ENCODE results near the gene RAB10. TPM values are rescaled to one million over a fixed set of nuclear protein-coding genes. Genes with fewer than 3 reads are reported as not detected.

RAB10 gene
- total and polyA plus RNA-seq, 9 of the 15 experiments (the other 6 are each of a cell fraction or from before 2014, with no cell fraction given): 25.1 to 214 (median 157) TPM

DNA sequence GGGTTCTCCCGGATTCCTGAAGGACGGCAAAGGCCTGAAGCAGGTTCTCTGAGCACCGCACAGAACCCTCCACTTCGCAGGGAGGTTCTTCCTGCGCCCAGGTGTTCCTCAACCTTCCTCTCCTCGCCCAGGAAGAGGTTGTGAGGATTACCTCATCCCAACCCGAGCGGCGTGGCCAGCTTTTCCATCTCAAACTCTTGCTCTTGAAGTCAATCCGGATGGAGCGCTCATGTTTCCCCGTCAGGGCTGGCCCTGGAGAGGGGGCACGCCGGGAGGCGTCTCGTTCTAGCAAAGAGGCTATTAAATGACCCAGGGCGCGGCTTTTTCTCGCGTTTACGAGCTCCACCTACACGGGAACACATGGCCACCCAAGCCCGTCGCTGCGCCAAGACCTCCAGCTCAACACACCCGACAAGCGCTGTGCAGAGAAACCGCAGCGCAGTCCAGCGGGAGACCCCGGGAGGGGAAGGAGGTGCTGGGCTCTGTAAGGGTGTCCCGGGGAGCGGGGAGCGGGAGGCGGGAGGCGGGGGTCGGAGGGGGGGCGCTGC is 540 bp upstream of the RAB10 start (continued):
- TF ChIP-seq RBM14 (IDR thresholded peaks at IDR 0.05; ENCODE audit: borderline replicate concordance, insufficient read depth, low read depth, low read length) (no peak), ZNF740 (CRISPR knock-in tag; IDR thresholded peaks at IDR 0.05) (peak; percentile 90), ZNF740 (tag; IDR thresholded peaks at IDR 0.05) (peak in 1 of 2 experiments; percentile 92; a peak in 2 of 4 replicates), ZNF384 (IDR thresholded peaks at IDR 0.05; ENCODE audit: low read depth, low read length) (no peak), ARNT (IDR thresholded peaks at IDR 0.05) (no peak), LCOR (CRISPR knock-in tag; IDR thresholded peaks at IDR 0.05) (no peak), DACH1 (IDR thresholded peaks at IDR 0.05; ENCODE audit: partially characterized antibody) (no peak), TAL1 (IDR thresholded peaks at IDR 0.05) (no peak), TFAM (CRISPR knock-in tag; conservative IDR thresholded peaks at IDR 0.05) (no peak), ZNF444 (CRISPR knock-in tag; IDR thresholded peaks at IDR 0.05) (no peak), BCOR (IDR thresholded peaks at IDR 0.05) (0 out of 2 replicates have a peak, but pooled peaks have one; percentile 21), ZNF583 (CRISPR knock-in tag; IDR thresholded peaks at IDR 0.05) (0 out of 2 replicates have a peak, but pooled peaks have one; percentile 9), BACH1 (tag; IDR thresholded peaks at IDR 0.05) (no peak), SMARCC2 (IDR thresholded peaks at IDR 0.05; ENCODE audit: low read depth) (no peak), ZNF507 (tag; conservative IDR thresholded peaks at IDR 0.05) (no peak), ZNF586 (CRISPR knock-in tag; conservative IDR thresholded peaks at IDR 0.05) (no peak), SRSF7 (optimal IDR thresholded peaks at IDR 0.05; ENCODE audit: low read depth, low read length) (no peak), WHSC1 (IDR thresholded peaks at IDR 0.05; ENCODE audit: low read length) (no peak)
- TF ChIP-seq, protein P1, sequence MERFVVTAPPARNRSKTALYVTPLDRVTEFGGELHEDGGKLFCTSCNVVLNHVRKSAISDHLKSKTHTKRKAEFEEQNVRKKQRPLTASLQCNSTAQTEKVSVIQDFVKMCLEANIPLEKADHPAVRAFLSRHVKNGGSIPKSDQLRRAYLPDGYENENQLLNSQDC (CRISPR knock-in tag; IDR thresholded peaks at IDR 0.05): no peak
- TF ChIP-seq, protein P2, sequence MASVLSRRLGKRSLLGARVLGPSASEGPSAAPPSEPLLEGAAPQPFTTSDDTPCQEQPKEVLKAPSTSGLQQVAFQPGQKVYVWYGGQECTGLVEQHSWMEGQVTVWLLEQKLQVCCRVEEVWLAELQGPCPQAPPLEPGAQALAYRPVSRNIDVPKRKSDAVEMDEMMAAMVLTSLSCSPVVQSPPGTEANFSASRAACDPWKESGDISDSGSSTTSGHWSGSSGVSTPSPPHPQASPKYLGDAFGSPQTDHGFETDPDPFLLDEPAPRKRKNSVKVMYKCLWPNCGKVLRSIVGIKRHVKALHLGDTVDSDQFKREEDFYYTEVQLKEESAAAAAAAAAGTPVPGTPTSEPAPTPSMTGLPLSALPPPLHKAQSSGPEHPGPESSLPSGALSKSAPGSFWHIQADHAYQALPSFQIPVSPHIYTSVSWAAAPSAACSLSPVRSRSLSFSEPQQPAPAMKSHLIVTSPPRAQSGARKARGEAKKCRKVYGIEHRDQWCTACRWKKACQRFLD (CRISPR knock-in tag; IDR thresholded peaks at IDR 0.05): no peak
- TF ChIP-seq, protein P3, sequence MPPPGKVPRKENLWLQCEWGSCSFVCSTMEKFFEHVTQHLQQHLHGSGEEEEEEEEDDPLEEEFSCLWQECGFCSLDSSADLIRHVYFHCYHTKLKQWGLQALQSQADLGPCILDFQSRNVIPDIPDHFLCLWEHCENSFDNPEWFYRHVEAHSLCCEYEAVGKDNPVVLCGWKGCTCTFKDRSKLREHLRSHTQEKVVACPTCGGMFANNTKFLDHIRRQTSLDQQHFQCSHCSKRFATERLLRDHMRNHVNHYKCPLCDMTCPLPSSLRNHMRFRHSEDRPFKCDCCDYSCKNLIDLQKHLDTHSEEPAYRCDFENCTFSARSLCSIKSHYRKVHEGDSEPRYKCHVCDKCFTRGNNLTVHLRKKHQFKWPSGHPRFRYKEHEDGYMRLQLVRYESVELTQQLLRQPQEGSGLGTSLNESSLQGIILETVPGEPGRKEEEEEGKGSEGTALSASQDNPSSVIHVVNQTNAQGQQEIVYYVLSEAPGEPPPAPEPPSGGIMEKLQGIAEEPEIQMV (tag; conservative IDR thresholded peaks at IDR 0.05; ENCODE audit: low read depth): 0 out of 2 replicates have a peak, but pooled peaks have one; percentile 3
- TF ChIP-seq, protein P4, sequence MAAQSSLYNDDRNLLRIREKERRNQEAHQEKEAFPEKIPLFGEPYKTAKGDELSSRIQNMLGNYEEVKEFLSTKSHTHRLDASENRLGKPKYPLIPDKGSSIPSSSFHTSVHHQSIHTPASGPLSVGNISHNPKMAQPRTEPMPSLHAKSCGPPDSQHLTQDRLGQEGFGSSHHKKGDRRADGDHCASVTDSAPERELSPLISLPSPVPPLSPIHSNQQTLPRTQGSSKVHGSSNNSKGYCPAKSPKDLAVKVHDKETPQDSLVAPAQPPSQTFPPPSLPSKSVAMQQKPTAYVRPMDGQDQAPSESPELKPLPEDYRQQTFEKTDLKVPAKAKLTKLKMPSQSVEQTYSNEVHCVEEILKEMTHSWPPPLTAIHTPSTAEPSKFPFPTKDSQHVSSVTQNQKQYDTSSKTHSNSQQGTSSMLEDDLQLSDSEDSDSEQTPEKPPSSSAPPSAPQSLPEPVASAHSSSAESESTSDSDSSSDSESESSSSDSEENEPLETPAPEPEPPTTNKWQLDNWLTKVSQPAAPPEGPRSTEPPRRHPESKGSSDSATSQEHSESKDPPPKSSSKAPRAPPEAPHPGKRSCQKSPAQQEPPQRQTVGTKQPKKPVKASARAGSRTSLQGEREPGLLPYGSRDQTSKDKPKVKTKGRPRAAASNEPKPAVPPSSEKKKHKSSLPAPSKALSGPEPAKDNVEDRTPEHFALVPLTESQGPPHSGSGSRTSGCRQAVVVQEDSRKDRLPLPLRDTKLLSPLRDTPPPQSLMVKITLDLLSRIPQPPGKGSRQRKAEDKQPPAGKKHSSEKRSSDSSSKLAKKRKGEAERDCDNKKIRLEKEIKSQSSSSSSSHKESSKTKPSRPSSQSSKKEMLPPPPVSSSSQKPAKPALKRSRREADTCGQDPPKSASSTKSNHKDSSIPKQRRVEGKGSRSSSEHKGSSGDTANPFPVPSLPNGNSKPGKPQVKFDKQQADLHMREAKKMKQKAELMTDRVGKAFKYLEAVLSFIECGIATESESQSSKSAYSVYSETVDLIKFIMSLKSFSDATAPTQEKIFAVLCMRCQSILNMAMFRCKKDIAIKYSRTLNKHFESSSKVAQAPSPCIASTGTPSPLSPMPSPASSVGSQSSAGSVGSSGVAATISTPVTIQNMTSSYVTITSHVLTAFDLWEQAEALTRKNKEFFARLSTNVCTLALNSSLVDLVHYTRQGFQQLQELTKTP (IDR thresholded peaks at IDR 0.05; ENCODE audit: low read depth in 1 of 2, partially characterized antibody in 2 of 2): peak in 1 of 2 experiments; percentile 76
